ENCODE data around the gene SDC1.

DNA sequence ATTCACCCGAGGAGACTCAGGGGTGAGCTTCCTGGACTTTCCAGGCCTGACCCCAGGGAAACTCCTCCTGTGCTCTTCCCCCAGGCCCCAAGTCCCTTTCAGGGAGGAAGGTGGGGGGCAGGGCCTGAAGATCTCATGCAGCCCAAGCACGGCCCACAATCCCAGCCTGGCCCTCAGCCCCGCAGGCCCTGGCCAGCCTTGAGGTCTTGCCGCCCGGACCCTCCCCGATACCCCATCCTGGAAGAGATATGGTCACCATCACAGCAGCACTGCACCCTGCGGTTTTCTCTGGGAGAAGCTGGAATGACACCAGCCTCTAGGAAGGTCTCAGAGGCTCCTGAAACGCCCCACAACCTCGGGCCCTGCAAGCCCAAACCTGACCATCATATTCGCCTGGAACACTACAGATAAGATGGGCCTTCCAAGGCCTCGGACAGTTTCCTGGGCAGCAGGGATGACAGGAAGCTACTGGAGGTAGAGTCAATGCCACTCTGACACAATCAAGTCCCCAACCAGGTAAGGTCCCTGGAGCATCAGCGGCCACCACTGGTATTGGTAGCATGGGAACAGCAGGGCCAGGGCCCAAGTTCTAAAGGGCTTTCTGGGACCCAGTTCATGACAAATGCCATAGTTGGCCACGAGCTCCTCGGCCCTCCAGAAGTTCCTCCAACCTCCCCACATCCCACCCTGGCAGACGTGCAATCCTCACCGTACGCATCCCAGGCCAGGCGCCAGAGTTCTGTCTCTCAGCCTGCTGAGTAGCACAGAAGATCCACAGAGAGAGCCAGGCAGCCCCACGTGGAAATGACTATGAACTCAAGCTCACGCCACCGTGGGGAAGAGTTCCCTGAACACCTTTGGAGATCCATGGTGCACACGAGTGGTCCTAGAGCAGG lies 8.6 kb downstream of the SDC1 start:
- TF ChIP-seq CTCF (IDR thresholded peaks at IDR 0.05; ENCODE audit: poor library complexity) (no peak), EZH2 (IDR thresholded peaks at IDR 0.05; ENCODE audit: borderline replicate concordance) (no peak), EZH2phosphoT487 (IDR thresholded peaks at IDR 0.05; ENCODE audit: low read depth, severe bottlenecking, unreplicated experiment) (no peak)
